ENCODE data around the gene TRANK1. TPM values are rescaled to one million over a fixed set of nuclear protein-coding genes. Genes with fewer than 3 reads are reported as not detected.

Gene TRANK1
- total RNA-seq, 1 donor from 2014 or later = 0.51 TPM

DNA sequence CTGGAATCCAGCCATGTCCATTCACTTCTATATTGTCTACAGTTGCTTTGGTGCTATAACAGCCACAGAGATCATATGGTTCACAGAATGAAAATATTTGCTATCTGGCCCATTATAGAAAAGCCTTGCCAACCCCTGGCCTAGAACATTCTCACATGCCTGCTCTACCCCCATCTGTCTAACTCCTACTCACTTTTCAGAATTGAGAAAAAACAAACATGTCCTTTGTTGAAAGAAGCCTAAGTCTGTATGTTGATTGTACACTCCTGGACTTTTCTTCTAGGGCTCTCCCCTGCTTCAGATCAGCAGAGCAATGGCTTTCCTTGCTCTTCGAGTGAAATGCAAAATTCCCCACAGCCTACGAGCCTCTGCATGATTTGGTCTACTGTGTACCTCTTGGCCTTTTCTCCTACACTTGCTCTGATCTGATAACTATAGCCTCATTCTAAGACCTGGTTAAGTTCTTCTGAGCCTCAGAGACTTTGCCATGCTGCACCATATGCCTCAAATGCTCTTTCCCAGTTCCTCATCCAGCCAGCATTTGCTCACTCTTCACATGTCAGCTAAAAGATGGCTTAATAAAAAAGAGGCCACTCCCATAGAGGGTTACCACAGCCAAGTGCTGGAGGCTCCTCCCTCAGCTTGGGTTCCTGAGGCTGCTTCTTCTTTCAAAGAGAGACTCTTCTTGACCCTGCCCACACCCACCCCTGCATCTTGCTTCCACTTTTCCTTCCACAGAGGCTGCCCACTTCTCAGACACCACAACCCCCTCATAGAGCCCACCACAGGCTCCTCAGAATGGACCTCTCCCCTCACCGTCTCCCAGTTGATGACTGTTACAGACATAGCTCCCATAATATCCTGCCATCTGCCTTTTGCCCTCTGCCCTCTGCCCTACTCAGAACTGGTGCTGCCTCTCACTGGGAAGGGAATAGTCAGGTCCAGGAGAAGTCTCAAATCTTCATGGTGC lies 157.6 kb downstream of the TRANK1 start:
- TF ChIP-seq, protein P1, sequence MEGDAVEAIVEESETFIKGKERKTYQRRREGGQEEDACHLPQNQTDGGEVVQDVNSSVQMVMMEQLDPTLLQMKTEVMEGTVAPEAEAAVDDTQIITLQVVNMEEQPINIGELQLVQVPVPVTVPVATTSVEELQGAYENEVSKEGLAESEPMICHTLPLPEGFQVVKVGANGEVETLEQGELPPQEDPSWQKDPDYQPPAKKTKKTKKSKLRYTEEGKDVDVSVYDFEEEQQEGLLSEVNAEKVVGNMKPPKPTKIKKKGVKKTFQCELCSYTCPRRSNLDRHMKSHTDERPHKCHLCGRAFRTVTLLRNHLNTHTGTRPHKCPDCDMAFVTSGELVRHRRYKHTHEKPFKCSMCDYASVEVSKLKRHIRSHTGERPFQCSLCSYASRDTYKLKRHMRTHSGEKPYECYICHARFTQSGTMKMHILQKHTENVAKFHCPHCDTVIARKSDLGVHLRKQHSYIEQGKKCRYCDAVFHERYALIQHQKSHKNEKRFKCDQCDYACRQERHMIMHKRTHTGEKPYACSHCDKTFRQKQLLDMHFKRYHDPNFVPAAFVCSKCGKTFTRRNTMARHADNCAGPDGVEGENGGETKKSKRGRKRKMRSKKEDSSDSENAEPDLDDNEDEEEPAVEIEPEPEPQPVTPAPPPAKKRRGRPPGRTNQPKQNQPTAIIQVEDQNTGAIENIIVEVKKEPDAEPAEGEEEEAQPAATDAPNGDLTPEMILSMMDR (IDR thresholded peaks at IDR 0.05; ENCODE audit: partially characterized antibody, unreplicated experiment) = no peak
- Mint-ChIP-seq H3K4me1 (ENCODE audit: low read depth, unreplicated experiment) (no peaks in the 10 kb centered on the region), H3K36me3 (ENCODE audit: unreplicated experiment) (no peaks in the 10 kb centered on the region), H3K9me3 (ENCODE audit: unreplicated experiment) (peaks cover 2% of the 10 kb centered on the region), H3K27ac (ENCODE audit: unreplicated experiment) (no peak overlapping the region), H3K27me3 (ENCODE audit: unreplicated experiment) (peaks cover 7% of the 10 kb centered on the region), H3K4me3 (ENCODE audit: unreplicated experiment) (no peak overlapping the region)
- DNase-seq = no peak

DNA sequence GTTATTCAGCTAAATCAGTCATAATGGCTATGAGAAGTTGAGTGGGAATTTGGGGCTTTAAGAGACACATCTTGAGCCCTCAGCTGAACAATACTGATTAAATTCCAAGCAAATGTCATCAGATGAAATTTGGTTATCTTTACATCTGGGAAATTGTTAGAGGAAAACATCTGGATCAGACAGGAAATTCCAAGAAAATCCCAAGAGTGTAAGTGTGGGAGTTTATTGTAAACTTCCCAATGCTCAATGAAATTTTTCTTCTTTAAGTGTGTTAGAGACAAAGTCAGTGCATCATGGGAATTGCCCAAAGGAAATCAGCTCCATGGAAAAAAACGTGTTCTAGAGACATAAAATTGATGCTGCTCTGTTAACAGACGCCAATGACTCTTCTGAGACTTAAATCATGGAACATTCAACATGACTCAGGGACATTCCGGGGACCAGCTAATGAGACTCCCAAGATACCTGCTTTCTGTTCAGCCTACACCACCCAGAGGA lies 160.7 kb downstream of the TRANK1 start:
- no peak for DNase-seq
- Mint-ChIP-seq H3K36me3 (ENCODE audit: unreplicated experiment) (no peaks in the 10 kb centered on the region), H3K27me3 (ENCODE audit: unreplicated experiment) (peaks cover 3% of the 10 kb centered on the region), H3K4me3 (ENCODE audit: unreplicated experiment) (no peak overlapping the region), H3K27ac (ENCODE audit: unreplicated experiment) (no peak overlapping the region), H3K9me3 (ENCODE audit: unreplicated experiment) (no peaks in the 10 kb centered on the region), H3K4me1 (ENCODE audit: low read depth, unreplicated experiment) (no peaks in the 10 kb centered on the region)
- TF ChIP-seq, protein P1 (IDR thresholded peaks at IDR 0.05; ENCODE audit: partially characterized antibody, unreplicated experiment) = no peak

DNA sequence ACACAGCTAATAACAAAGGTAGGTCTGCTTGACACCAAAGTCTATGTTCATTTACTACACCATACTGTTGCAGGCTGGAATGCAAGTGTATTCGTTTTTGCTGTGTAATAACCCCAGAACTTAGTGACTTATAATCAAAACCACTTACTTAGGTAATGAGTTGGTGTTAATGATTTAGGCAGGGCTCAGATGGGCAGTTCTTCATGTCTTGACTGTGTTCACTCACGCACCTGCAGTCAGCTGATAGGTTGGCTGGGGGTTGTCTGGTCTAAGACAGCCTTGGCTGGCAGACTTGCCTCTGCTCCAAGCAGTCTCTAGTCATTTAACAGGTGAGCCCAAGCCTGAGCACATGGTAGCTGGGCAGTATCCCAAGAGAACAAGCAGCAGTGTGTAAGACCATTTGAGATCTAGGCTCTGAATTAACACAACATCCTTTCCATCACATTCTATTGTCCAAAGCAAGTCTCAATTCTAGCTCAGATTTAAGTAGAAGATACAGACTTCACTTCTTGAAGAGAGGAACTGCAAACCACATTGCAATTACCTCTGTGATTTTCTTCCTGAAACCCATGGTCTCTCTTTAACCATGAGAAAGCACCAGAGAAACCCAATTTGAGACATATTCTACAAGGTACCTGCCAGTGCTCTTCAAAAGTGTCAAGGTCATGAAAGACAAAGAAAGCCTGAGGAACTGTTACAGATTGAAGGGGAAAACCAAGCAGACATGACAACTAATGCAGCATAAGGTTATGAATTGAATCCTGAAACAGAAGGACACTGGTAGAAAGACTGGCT lies 167.2 kb downstream of the TRANK1 start:
- TF ChIP-seq, protein P1 (IDR thresholded peaks at IDR 0.05; ENCODE audit: partially characterized antibody, unreplicated experiment) = no peak
- Mint-ChIP-seq H3K36me3 (ENCODE audit: unreplicated experiment) (no peaks in the 10 kb centered on the region), H3K9me3 (ENCODE audit: unreplicated experiment) (no peaks in the 10 kb centered on the region), H3K4me1 (ENCODE audit: low read depth, unreplicated experiment) (no peaks in the 10 kb centered on the region), H3K27me3 (ENCODE audit: unreplicated experiment) (peaks cover 3% of the 10 kb centered on the region), H3K4me3 (ENCODE audit: unreplicated experiment) (no peak overlapping the region), H3K27ac (ENCODE audit: unreplicated experiment) (no peak overlapping the region)
- DNase-seq = no peak

Other genes with a start within 250 kb of the TRANK1 start
- gene DCLK3, start 180.5 kb downstream of the TRANK1 start, total RNA-seq (ENCODE audit: unreplicated experiment) = not detected
- gene EPM2AIP1, start 48.1 kb upstream of the TRANK1 start, total RNA-seq (ENCODE audit: unreplicated experiment) = 17.2 TPM
- 30.4 TPM for gene MLH1, start 48.5 kb upstream of the TRANK1 start, total RNA-seq (ENCODE audit: unreplicated experiment)
- gene LRRFIP2, start 229.5 kb upstream of the TRANK1 start, total RNA-seq (ENCODE audit: unreplicated experiment) = 45.3 TPM

All from glutamatergic neuron (in vitro differentiated cells).